HL-60 (cell line): ENCODE results near the gene YBEY.
A peak's percentile ranks its signal among the peaks of the same experiment; 100 is the strongest.

Source experiments
- DNase-seq, 2 experiments: peaks; one replicate each; pipeline ENCODE4 v3.0.0-alpha.2; 2010 to 2020; ENCODE audit warnings: low read depth in 1 of 2, low spot score in 1 of 2
- H3K27ac ChIP-seq: fragments of 250-450 bp; sonication (Bioruptor Pico); replicated peaks from 2 replicates; pipeline ENCODE4 v1.5.1; 2020; ENCODE audit warnings: mild to moderate bottlenecking, moderate library complexity
- H3K27me3 ChIP-seq: fragments of 250-450 bp; sonication (Bioruptor Pico); 2 replicates; pipeline ENCODE4 v1.5.1; 2021; ENCODE audit warnings: mild to moderate bottlenecking, moderate library complexity; ENCODE audit not compliant: insufficient read depth, poor library complexity, severe bottlenecking
- H3K4me3 ChIP-seq: replicated peaks from 2 replicates; pipeline ENCODE4 v1.5.1; 2011; ENCODE audit warnings: mild to moderate bottlenecking, control low read depth, low read length; ENCODE audit not compliant: insufficient read depth
- CTCF ChIP-seq: IDR thresholded peaks from one replicate; pipeline ENCODE4 v1.5.1; 2011; ENCODE audit warnings: low read length, control low read depth, inconsistent platforms; ENCODE audit not compliant: insufficient read depth
- GABPA ChIP-seq: IDR thresholded peaks from 2 replicates; pipeline ENCODE4 v1.6.1; 2012; ENCODE audit warnings: low read depth
- POLR2AphosphoS5 ChIP-seq: IDR thresholded peaks from 2 replicates; pipeline ENCODE4 v1.6.1; 2012; ENCODE audit warnings: low read depth
- REST ChIP-seq: IDR thresholded peaks from 2 replicates; pipeline ENCODE4 v1.6.1; 2012; ENCODE audit warnings: low read depth; ENCODE audit not compliant: insufficient replicate concordance
- SPI1 ChIP-seq: IDR thresholded peaks from 2 replicates; pipeline ENCODE4 v1.6.1; 2012; ENCODE audit warnings: low read depth, mild to moderate bottlenecking, borderline replicate concordance

Gene YBEY

DNA sequence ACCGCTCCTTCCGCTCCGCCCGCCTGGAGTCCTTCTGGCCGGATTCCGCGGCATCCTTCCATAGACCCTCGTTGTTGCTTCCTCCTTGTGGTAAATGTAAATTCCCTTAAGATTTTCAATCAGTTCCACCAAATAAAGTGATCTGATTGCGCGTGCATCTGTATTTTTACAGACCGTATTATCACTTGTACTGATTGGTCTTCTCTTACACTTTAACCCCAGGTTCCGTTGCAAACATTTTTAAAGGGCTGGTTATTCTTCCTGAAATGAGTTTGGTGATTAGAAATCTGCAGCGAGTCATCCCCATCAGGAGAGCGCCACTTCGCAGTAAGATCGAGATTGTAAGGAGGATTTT lies 483 bp downstream of the YBEY start:
- Histone ChIP-seq H3K27me3 (no peaks in the 10 kb centered on the region), H3K27ac (peak overlapping the region; percentile 88), H3K4me3 (peak overlapping the region; percentile 76)
- no peak for DNase-seq
- TF ChIP-seq GABPA = no peak
- TF ChIP-seq CTCF = no peak
- no peak for TF ChIP-seq POLR2AphosphoS5
- no peak for TF ChIP-seq REST
- no peak for TF ChIP-seq SPI1

DNA sequence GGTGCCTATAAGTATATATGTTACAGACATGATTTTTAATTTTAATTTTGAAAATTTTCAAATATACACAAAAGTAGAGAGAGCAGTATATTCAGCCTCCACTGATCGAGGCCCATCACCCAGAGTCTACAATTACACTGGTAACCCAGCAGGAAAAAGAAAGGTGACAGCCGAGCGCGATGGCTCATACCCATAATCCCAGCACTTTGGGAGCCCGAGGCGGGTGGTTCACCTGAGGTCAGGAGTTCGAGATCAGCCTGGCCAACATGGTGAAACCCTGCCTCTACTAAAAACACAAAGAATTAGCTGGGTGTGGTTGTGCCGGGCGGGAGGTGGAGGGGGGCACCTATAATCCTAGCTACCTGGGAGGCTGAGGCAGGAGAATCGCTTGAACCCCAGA lies 1.4 kb downstream of the YBEY start:
- DNase-seq = no peak
- H3K4me3 ChIP-seq = no peak overlapping the region
- H3K27me3 ChIP-seq = no peaks in the 10 kb centered on the region
- H3K27ac ChIP-seq = no peak overlapping the region
- TF ChIP-seq REST = no peak
- no peak for TF ChIP-seq POLR2AphosphoS5
- no peak for TF ChIP-seq CTCF
- TF ChIP-seq GABPA = no peak
- TF ChIP-seq SPI1 = no peak

DNA sequence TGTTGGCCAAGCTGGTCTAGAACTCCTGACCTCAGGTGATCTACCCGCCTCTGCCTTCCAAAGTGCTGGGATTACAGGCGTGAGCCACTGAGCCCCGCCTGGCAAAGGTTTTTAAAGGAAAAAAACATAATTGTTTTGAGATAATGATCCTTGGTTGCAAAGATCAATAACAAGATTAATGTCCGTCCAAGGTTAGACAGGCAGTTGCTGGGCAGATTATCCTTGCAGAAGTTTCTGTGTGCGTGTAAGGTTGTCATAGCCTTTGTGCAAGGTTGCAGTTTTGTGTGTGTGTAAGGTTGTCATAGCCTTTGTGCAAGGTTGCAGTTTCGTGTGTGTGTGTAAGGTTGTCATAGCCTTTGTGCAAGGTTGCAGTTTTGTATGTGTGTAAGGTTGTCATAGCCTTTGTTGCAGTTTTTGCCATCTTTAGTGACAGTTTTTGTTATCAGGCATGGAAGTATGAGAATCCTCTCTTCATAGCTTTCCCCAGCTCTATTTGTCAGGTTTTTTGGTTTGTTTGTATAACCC lies 3.6 kb downstream of the YBEY start:
- Histone ChIP-seq H3K27ac (no peak overlapping the region), H3K4me3 (no peak overlapping the region), H3K27me3 (no peaks in the 10 kb centered on the region)
- no peak for DNase-seq
- TF ChIP-seq POLR2AphosphoS5 (no peak), GABPA (no peak), REST (no peak), CTCF (no peak), SPI1 (no peak)
